ENCODE data around the gene IGFLR1.

The IGFLR1 gene

DNA sequence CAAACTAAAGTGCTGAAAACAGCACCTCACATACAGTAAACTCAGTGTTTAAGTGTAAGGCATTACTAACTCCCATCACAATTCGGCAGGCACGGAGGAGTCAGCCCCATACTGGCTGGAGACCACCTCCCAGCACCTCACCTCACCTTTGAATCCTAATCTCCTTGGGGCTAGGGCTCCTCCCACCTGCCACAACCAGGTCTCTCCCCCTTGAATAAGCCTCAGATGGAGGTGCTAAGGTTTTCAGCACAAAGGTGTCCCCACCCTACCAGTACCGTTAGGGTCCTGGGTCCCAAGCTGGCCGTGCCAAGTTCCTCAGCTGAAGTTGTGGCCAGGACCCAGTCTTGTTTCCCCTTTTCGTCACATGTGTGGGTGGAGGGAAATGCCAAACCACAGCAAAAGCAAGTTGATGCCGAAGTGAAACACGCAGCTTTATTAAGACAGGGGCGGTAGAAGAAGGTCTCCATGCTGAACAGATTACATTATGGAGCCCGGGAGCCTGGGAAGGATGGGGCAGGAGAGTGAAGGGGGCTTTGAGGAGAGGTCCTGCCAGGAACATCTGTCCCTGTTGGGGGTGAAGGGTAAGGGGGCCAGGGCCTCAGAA is at the start of gene IGFLR1:
Gene IGFLR1 (minus strand): TSS at position 332 of the 604 bp plus-strand sequence. CDS start 1,272 bp downstream, outside the sequence.
- DNase-seq = no peak

GRCh38 chr19:35791814-35792279 is 49.6 kb upstream of the IGFLR1 start:
- DNase-seq = no peak

DNA sequence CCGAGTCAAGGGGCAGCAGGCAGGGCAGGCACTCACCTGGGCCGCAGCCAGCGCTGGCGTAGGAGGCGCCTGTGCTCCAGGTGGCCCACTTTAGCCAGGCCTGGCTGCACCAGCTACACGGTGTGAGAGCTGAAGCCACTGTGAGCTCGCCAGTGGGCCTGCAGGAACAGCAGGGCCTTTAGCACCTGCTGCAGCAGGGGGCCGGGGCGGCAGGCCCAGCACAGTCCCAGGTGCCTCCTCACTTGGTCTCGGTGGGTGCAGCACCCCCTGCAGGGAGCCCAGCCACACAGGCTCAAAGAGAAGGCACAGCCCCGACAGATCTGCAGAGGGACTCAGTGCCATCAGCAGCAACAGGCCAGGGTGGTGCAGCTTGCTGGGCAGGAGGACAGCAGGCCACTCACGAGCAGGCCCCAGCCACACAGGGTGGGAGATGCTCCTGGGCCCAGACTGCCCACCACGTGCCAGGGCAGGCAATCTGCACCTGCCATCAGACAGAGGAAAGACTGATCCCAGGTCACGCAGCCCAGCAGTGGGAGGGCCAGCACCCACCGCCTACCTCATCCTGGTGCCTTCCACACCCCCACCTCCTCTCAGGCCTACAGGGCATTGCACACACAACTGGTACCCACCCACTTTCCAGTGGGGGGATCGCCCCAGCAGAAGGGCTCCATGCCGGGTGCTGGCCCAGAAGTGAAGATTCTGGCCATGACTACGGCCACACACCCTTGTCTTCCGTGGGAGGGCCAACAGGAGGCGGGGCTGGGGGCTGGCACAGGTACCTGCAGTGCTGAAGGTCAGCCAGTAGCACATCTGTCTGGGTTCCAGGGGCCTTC is 48.9 kb upstream of the IGFLR1 start:
- peak in 2 of 3 experiments; percentile 37 to 56 for DNase-seq

GRCh38 chr19:35789978-35790944 is 48.0 kb upstream of the IGFLR1 start:
- DNase-seq = no peak

- DNase-seq = no peak
These were observed 47.1 kb upstream of the IGFLR1 start for GRCh38 chr19:35789195-35789977.

DNA sequence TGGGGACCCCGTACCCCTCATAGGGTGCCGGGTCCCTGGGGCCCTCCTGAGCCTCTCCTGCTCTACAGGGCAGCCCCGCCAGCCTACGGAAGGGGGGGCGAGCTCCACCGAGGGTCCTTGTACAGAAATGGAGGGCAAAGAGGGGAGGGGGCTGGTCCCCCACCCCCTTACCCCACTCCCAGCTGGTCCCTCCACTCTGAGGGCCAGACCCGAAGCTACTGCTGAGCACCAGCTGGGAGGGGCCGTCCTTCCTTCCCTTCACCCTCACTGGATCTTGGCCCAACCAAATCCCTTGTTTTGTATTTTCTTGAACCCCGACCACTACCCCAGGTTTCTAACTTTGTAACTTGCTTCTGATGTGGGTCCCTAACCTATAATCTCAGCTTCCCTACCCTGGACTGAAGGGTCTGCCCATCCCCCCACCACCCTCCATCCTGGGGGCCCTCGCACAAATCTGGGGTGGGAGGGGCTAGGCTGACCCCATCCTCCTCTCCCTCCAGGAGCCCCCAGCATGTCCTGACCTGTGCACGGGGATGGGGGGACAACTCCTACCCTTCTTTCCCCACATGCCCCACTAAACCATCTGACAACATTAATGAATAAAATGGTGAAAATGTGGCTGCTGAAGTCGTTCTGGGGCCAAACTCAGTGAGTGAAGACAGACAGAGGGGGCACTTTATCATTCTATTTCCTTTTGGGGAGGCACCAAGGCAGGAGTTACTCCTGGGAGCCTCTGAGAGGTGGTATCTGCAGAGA is 46.1 kb upstream of the IGFLR1 start:
- DNase-seq = no peak

GRCh38 chr19:35787227-35787799 is 45.1 kb upstream of the IGFLR1 start:
- DNase-seq = no peak

GRCh38 chr19:35786299-35787160 is 44.3 kb upstream of the IGFLR1 start:
- DNase-seq = no peak

- no peak for DNase-seq
These were observed 43.0 kb upstream of the IGFLR1 start for GRCh38 chr19:35785339-35785627.

DNA sequence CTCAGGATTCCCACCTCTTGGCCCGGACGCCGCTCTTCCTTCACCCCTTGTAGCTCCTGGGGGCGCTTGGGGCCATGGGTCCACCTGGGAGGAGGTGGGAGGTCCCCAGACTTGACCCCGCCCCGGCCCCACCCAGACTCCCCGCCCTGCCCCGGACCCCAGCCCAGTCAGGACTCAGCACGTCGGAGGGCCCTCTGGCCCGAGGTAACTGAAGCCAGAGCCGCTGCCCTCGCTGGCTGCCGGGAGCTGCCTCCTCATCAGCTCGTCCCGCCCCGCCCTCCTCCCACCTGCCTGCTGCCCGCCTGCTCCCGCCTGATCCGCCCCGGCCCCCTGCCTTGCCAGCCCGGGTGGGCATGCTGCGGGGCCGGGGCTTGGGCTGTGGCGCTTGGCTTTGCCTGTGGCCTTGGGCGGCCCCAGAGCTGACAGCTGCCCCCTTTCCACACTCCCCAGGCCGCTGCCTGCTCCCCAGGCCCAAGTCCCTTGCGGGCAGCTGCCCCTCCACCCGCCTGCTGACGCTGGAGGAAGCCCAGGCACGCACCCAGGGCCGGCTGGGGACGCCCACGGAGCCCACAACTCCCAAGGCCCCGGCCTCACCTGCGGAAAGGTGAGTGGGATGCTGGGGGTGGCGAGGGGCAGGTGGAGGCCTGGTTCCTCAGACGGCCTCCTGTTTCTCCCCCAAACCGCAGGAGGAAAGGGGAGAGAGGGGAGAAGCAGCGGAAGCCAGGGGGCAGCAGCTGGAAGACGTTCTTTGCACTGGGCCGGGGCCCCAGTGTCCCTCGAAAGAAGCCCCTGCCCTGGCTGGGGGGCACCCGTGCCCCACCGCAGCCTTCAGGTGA is 42.5 kb upstream of the IGFLR1 start:
- no peak for DNase-seq

DNA sequence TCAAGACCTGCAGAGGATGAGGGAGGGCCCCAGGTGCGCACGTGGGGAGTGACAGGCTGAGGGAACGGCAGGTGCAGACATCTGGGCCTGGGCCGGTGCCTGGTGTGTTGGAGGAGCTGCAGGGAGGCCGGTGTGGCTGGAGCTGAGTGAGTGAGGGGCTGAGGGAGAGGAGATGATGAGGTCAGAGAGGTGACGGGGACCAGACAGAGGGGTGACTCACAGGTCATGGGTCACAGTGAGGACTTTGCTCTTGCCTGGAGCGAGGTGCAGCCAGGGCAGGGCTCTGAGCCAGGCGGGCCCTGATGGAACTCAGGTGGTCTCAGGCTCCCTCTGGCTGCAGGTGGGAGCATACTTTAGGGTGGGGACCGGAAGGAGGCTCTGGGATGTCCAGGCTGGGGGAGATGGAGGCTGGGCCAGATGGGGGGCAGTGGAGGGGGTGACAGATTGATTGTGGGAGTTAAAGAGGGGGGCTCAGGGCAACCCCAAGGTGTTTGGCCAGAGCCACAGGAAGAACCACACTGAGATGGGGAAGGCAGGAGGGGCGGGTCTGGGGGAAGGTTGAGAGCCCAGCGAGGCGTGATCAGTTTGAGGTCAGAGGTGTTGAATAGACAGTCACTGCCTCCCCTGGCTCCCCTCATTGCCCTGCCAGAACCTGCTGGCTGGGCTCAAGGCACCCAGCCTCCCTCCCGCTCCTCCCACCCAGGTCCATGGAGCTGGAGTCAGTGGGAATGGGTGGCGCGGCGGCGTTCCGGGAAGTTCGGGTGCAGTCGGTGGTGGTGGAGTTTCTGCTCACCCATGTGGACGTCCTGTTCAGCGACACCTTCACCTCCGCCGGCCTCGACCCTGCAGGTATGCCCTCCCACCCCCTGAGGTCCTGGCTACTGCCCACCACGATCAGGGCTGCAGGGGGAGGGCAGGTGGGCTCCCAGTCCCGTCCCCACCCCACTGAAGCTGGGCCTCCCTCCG is 41.5 kb upstream of the IGFLR1 start:
- no peak for DNase-seq

DNA sequence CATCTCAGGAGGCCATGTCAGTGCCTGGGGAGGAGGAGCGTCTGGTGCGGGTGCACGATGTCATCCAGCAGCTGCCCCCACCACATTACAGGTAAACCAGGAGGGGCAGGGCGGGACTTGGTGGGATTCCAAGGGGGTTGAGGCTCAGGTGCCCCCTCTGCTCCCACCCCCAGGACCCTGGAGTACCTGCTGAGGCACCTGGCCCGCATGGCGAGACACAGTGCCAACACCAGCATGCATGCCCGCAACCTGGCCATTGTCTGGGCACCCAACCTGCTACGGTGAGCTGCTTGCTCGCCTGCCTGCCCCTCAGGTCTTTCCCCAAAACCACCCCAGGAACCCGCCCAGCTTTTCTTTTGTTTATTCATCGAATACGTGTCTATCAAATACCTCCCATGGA is 40.3 kb upstream of the IGFLR1 start:
- no peak for DNase-seq

DNA sequence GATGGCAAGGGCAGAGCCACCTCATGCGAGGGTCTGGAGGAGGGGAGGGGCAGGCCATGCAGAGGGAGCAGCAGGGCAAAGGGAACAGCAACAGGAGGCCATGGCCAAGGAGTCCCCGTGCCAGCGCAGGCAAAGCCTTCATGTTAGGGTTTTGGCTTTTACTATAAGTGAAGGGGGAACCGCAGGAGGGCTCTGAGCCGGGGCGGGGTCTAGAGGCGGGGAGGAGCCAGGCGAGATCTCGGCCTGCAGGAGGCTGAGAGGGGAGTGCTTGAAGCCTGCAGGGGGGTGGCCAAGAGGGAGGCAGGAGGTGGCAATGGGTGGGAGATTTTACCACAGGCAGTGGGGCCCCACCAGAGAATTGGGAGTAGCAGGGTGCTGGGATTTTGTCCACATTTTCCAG is 39.4 kb upstream of the IGFLR1 start:
- no peak for DNase-seq

- DNase-seq = no peak
These were observed 38.5 kb upstream of the IGFLR1 start for GRCh38 chr19:35780717-35781116.

GRCh38 chr19:35780058-35780457 is 37.8 kb upstream of the IGFLR1 start:
- DNase-seq = no peak

- DNase-seq = no peak
These were observed 36.8 kb upstream of the IGFLR1 start for GRCh38 chr19:35779033-35779432.

DNA sequence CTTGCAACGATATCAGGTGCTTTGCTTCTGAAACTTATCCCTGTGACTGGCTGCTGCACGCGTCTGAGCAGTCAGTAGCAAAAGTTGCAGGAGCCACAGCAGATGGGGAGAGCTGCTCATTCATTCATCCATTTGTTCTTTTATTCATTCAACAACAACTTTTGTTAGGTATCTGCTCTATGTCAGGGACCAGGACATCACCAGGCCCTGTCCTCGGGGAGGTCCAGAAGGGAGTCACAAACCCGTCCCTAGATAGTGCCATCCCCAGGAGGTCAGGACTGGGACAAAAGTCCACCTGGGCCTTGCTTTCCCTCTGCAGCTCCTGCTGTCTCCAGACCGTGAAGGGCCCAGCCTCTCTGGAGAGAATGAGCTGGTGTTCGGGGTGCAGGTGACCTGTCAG is 35.7 kb upstream of the IGFLR1 start:
- DNase-seq = no peak
